ENCODE measurements around the gene HBA1.

HBA1 gene

GRCh38 chr16:164827-165538, 11.5 kb upstream of the HBA1 start:
- no peak overlapping the region for H2AFZ ChIP-seq (ENCODE audit: low read length)
- no peak overlapping the region for H3K4me3 ChIP-seq (ENCODE audit: low read length, poor library complexity, severe bottlenecking)
- H4K20me1 ChIP-seq (ENCODE audit: insufficient read depth, low read length, poor library complexity, severe bottlenecking), result no peaks in the 10 kb centered on the region
- H3K4me2 ChIP-seq (ENCODE audit: low read depth, low read length, poor library complexity, severe bottlenecking), result no peak overlapping the region
- no peaks in the 10 kb centered on the region for H3K9me3 ChIP-seq (ENCODE audit: insufficient read depth, low read depth, low read length)
- H3K9ac ChIP-seq (ENCODE audit: low read depth, low read length, poor library complexity, severe bottlenecking), result no peak overlapping the region
- no peaks in the 10 kb centered on the region for H3K36me3 ChIP-seq (ENCODE audit: insufficient read depth, low read length)
- peaks cover 4% of the 10 kb centered on the region for H3K4me1 ChIP-seq (ENCODE audit: insufficient read depth, low read length, poor library complexity, severe bottlenecking)
- no peaks in the 10 kb centered on the region for H3K9me2 ChIP-seq (replicated peaks; ENCODE audit: low read depth, low read length)
- no peaks in the 10 kb centered on the region for H3K27me3 ChIP-seq (ENCODE audit: insufficient read depth, low read length, poor library complexity, severe bottlenecking)
- no peaks in the 10 kb centered on the region for H3K79me2 ChIP-seq (ENCODE audit: insufficient read depth, low read length)
- TF ChIP-seq CTCF (conservative IDR thresholded peaks at IDR 0.05; ENCODE audit: low read length), result no peak
- no peak for TF ChIP-seq EZH2phosphoT487 (IDR thresholded peaks at IDR 0.05; ENCODE audit: borderline replicate concordance)
- no peaks in the 10 kb centered on the region for H3F3A ChIP-seq (ENCODE audit: low read depth)

GRCh38 chr16:165539-166374, 10.7 kb upstream of the HBA1 start, which contains the start of gene HBM:
HBM (plus strand) TSS chr16:165978; CDS start chr16:165998, 20 bp downstream.
- H4K20me1 ChIP-seq (ENCODE audit: insufficient read depth, low read length, poor library complexity, severe bottlenecking), result no peaks in the 10 kb centered on the region
- H3K27me3 ChIP-seq (ENCODE audit: insufficient read depth, low read length, poor library complexity, severe bottlenecking), result no peaks in the 10 kb centered on the region
- no peaks in the 10 kb centered on the region for H3F3A ChIP-seq (ENCODE audit: low read depth)
- no peak for TF ChIP-seq EZH2phosphoT487 (IDR thresholded peaks at IDR 0.05; ENCODE audit: borderline replicate concordance)
- no peak for TF ChIP-seq CTCF (conservative IDR thresholded peaks at IDR 0.05; ENCODE audit: low read length)
- H3K79me2 ChIP-seq (ENCODE audit: insufficient read depth, low read length), result no peaks in the 10 kb centered on the region
- no peaks in the 10 kb centered on the region for H3K36me3 ChIP-seq (ENCODE audit: insufficient read depth, low read length)
- no peak within 1 kb of the TSS for H2AFZ ChIP-seq (ENCODE audit: low read length)
- peaks cover 4% of the 10 kb centered on the region for H3K4me1 ChIP-seq (ENCODE audit: insufficient read depth, low read length, poor library complexity, severe bottlenecking)
- H3K4me2 ChIP-seq (ENCODE audit: low read depth, low read length, poor library complexity, severe bottlenecking), result no peak within 1 kb of the TSS
- H3K9me2 ChIP-seq (replicated peaks; ENCODE audit: low read depth, low read length), result no peaks in the 10 kb centered on the region
- no peak within 1 kb of the TSS for H3K4me3 ChIP-seq (ENCODE audit: low read length, poor library complexity, severe bottlenecking)
- H3K9ac ChIP-seq (ENCODE audit: low read depth, low read length, poor library complexity, severe bottlenecking), result no peak within 1 kb of the TSS
- no peaks in the 10 kb centered on the region for H3K9me3 ChIP-seq (ENCODE audit: insufficient read depth, low read depth, low read length)

- Histone ChIP-seq H3K9ac (ENCODE audit: low read depth, low read length, poor library complexity, severe bottlenecking) (no peak overlapping the region), H2AFZ (ENCODE audit: low read length) (no peak overlapping the region), H3K9me2 (replicated peaks; ENCODE audit: low read depth, low read length) (no peaks in the 10 kb centered on the region), H3K36me3 (ENCODE audit: insufficient read depth, low read length) (no peaks in the 10 kb centered on the region), H3K27me3 (ENCODE audit: insufficient read depth, low read length, poor library complexity, severe bottlenecking) (no peaks in the 10 kb centered on the region), H3K4me3 (ENCODE audit: low read length, poor library complexity, severe bottlenecking) (no peak overlapping the region), H3K4me1 (ENCODE audit: insufficient read depth, low read length, poor library complexity, severe bottlenecking) (peaks cover 4% of the 10 kb centered on the region), H3K79me2 (ENCODE audit: insufficient read depth, low read length) (no peaks in the 10 kb centered on the region), H3F3A (ENCODE audit: low read depth) (no peaks in the 10 kb centered on the region), H3K4me2 (ENCODE audit: low read depth, low read length, poor library complexity, severe bottlenecking) (no peak overlapping the region), H4K20me1 (ENCODE audit: insufficient read depth, low read length, poor library complexity, severe bottlenecking) (no peaks in the 10 kb centered on the region), H3K9me3 (ENCODE audit: insufficient read depth, low read depth, low read length) (no peaks in the 10 kb centered on the region)
- TF ChIP-seq CTCF (conservative IDR thresholded peaks at IDR 0.05; ENCODE audit: low read length), result no peak
- no peak for TF ChIP-seq EZH2phosphoT487 (IDR thresholded peaks at IDR 0.05; ENCODE audit: borderline replicate concordance)
Measured at GRCh38 chr16:166375-167121, 9.9 kb upstream of the HBA1 start.

Measured in Loucy (cell line).